Measurements from ENCODE around the gene GALNT9. TPM values are rescaled to one million over a fixed set of nuclear protein-coding genes. Genes with fewer than 3 reads are reported as not detected.
"Not testable (repeated sequence)": the region's sequence is repeated elsewhere in the genome, so short reads cannot be mapped to it uniquely, and the experiment has no call there.

The GALNT9 gene
- total RNA-seq, 2 experiments from 2014 or later = not detected

DNA sequence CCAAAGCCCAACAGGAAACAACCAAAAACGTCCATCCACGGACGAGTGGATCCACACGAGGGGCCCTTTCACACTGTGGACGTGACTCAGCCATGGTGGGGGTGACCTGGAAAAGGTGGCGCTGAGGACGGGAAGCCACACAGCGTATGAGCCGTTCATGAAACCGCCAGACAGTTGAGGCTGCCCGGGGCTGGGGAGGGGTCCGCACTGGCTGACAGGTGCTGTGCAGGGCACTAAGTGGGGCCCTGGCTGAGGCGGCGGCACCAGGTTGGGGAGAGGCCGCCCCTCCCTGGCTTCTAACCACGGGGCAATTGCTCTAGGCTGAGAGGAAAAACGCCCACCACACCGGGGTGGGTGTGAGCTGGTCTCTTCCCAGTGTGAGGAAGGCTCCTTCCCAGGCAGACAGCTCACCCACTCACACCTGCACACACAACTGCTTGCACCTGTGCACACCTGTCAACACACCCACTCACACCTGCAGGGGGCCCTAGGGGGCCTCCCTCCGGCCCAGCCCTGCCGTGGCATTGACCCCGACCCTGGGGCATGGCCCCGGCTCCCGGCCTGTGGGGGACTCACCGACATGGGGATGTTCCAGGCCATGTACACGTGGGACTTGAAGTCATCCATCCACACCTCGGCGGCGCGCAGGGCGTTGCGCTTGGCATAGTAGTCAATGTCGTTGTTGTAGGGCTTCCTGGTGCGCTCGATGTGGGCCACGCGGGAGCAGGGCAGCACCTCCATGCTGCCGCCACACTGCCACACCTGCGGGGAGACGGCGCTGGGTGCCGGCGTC, 126.3 kb downstream of the GALNT9 start:
- no peak for DNase-seq
- H3K36me3 Mint-ChIP-seq (ENCODE audit: low read depth) = no peaks in the 10 kb centered on the region
- H3K9me3 Mint-ChIP-seq = no peaks in the 10 kb centered on the region
- no peak overlapping the region for H3K27ac Mint-ChIP-seq
- no peaks in the 10 kb centered on the region for H3K4me1 Mint-ChIP-seq
- peaks cover 16% of the 10 kb centered on the region for H3K27me3 Mint-ChIP-seq
- ChIA-PET POLR2A (no interaction called here), CTCF (no interaction called here)
- H3K4me3 Mint-ChIP-seq = no peak overlapping the region

- H3K27me3 Mint-ChIP-seq = peaks cover 12% of the 10 kb centered on the region
- no peak for DNase-seq
- H3K27ac Mint-ChIP-seq = no peak overlapping the region
- H3K36me3 Mint-ChIP-seq (ENCODE audit: low read depth) = no peaks in the 10 kb centered on the region
- POLR2A ChIA-PET = no interaction called here
- H3K4me1 Mint-ChIP-seq = no peaks in the 10 kb centered on the region
- CTCF ChIA-PET = no interaction called here
- no peaks in the 10 kb centered on the region for H3K9me3 Mint-ChIP-seq
- no peak overlapping the region for H3K4me3 Mint-ChIP-seq
These were observed 127.8 kb downstream of the GALNT9 start for GRCh38 chr12:132201391-132202120.

GRCh38 chr12:132200800-132201199, 128.6 kb downstream of the GALNT9 start:
- H3K36me3 Mint-ChIP-seq (ENCODE audit: low read depth) = no peaks in the 10 kb centered on the region
- H3K27me3 Mint-ChIP-seq = peaks cover 12% of the 10 kb centered on the region
- ChIA-PET CTCF (no interaction called here), POLR2A (no interaction called here)
- H3K4me3 Mint-ChIP-seq = no peak overlapping the region
- H3K27ac Mint-ChIP-seq = no peak overlapping the region
- no peaks in the 10 kb centered on the region for H3K4me1 Mint-ChIP-seq
- H3K9me3 Mint-ChIP-seq = no peaks in the 10 kb centered on the region
- no peak for DNase-seq

DNA sequence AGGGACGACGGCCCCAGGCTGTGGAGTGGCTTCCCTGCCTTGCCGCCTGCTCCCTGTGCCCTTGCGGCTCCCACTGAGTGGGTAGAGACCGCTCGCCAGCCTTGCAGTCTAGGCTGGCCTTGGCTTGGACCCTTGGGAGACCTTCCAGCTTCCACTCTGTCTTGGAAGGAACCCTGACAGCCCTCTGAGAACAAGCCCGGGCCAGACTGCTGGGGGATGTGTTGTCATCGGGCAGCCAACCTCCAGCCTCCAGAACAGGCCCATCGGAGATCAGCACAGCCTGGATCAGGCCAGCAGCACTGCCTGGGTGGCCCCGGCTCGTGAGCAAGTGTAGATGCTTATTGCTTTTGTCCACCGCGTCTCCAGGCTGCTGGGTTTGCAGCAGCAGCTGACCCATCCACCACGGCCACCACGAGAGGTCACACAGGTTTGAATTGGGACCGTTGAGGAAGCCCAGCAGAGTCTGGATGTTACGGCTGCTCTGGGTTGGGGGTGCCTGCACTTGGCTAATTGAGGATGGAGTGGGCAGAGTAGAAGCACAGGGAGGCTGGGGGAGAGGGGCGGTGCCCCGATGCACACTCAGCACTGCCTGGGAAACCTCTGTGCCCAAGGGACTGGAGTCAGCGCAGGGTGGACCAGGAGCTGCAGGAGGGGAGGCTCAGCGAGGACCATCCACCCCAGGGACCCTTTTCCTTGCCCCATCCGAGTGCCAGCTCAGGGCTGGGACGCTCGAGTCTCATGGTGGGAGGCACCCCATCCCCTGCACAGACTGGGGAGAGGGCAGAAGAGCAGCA, 129.7 kb downstream of the GALNT9 start:
- DNase-seq = no peak
- Mint-ChIP-seq H3K9me3 (no peaks in the 10 kb centered on the region), H3K36me3 (ENCODE audit: low read depth) (no peaks in the 10 kb centered on the region), H3K27ac (no peak overlapping the region), H3K4me1 (no peaks in the 10 kb centered on the region), H3K4me3 (no peak overlapping the region), H3K27me3 (peaks cover 9% of the 10 kb centered on the region)
- POLR2A ChIA-PET = no interaction called here
- CTCF ChIA-PET = no interaction called here

GRCh38 chr12:132199101-132199500, 130.3 kb downstream of the GALNT9 start:
- CTCF ChIA-PET = no interaction called here
- peaks cover 3% of the 10 kb centered on the region for H3K27me3 Mint-ChIP-seq

GRCh38 chr12:132197581-132198354, 131.6 kb downstream of the GALNT9 start:
- POLR2A ChIA-PET = interaction anchor here (0.9 kb wide), 1 partner anchor 44 kb away, joined by 3 read pairs; no protein-coding TSS in a partner anchor

More at GRCh38 chr12:132199101-132199500, 130.3 kb downstream of the GALNT9 start:
- H3K4me3 Mint-ChIP-seq = no peak overlapping the region
- peaks cover 3% of the 10 kb centered on the region for H3K9me3 Mint-ChIP-seq
- POLR2A ChIA-PET = no interaction called here
- no peak overlapping the region for H3K27ac Mint-ChIP-seq
- no peak for DNase-seq
- no peaks in the 10 kb centered on the region for H3K36me3 Mint-ChIP-seq (ENCODE audit: low read depth)
- H3K4me1 Mint-ChIP-seq = no peaks in the 10 kb centered on the region

GRCh38 chr12:132196873-132197390, 132.5 kb downstream of the GALNT9 start:
- peaks cover 4% of the 10 kb centered on the region for H3K36me3 Mint-ChIP-seq (ENCODE audit: low read depth)
- ChIA-PET POLR2A (no interaction called here), CTCF (no interaction called here)
- no peak for DNase-seq
- no peaks in the 10 kb centered on the region for H3K27me3 Mint-ChIP-seq
- H3K4me3 Mint-ChIP-seq = no peak overlapping the region
- peaks cover 12% of the 10 kb centered on the region for H3K9me3 Mint-ChIP-seq
- H3K4me1 Mint-ChIP-seq = no peaks in the 10 kb centered on the region
- H3K27ac Mint-ChIP-seq = no peak overlapping the region

More at GRCh38 chr12:132197581-132198354, 131.6 kb downstream of the GALNT9 start:
- Mint-ChIP-seq H3K4me3 (no peak overlapping the region), H3K36me3 (ENCODE audit: low read depth) (peaks cover 4% of the 10 kb centered on the region), H3K27me3 (no peaks in the 10 kb centered on the region), H3K27ac (no peak overlapping the region), H3K9me3 (peaks cover 12% of the 10 kb centered on the region), H3K4me1 (no peaks in the 10 kb centered on the region)
- no peak for DNase-seq
- CTCF ChIA-PET = no interaction called here

DNA sequence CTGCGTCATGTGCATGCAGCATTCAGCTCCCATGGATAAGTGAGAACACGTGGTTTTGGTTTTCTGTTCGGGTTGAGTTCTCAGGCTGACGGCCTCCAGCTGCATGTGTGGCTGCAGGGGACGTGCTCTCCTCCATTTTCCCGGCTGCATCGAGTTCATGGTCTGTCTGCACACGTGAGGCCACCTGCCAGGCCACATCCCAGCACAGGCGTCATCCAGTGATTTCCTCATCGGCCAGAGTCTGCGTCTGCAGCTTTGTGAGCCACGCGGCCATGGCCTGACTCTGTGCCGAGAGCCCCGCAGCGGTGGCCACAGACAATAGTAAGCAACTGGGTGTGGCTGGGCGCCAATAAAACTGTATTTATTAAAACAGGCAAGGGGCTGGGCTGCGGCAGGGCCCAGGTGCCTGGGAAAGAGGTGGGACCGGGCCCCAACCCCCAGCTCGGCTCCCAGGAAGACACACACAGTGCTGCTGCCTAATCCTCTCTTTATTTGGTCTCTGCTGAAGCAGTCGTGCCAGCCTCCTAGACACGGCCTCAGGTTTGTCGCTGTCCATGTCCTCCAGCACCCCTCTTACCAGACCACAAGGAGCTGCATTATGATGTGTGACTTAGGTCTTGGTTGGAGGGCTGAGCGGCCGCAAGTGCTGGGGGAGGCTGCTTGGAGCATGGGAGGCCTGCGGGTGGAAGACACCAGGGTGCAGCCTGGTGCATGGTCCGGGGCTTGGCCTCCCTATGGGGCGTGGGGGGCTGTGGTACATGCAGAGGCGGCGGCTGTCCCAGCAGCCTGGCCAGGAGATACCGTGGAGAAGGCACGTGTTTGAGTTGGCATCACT, 133.1 kb downstream of the GALNT9 start:
- ChIA-PET POLR2A (no interaction called here), CTCF (no interaction called here)
- Mint-ChIP-seq H3K9me3 (peaks cover 12% of the 10 kb centered on the region), H3K27me3 (no peaks in the 10 kb centered on the region), H3K27ac (no peak overlapping the region), H3K4me3 (no peak overlapping the region), H3K4me1 (no peaks in the 10 kb centered on the region), H3K36me3 (ENCODE audit: low read depth) (peaks cover 4% of the 10 kb centered on the region)
- no peak for DNase-seq

GRCh38 chr12:132195242-132195641, 134.1 kb downstream of the GALNT9 start:
- POLR2A ChIA-PET; H3K27me3 Mint-ChIP-seq; H3K4me1 Mint-ChIP-seq; H3K27ac Mint-ChIP-seq; DNase-seq; H3K36me3 Mint-ChIP-seq (ENCODE audit: low read depth); H3K4me3 Mint-ChIP-seq; CTCF ChIA-PET: not testable (repeated sequence)
- H3K9me3 Mint-ChIP-seq = peaks cover 12% of the 10 kb centered on the region

DNA sequence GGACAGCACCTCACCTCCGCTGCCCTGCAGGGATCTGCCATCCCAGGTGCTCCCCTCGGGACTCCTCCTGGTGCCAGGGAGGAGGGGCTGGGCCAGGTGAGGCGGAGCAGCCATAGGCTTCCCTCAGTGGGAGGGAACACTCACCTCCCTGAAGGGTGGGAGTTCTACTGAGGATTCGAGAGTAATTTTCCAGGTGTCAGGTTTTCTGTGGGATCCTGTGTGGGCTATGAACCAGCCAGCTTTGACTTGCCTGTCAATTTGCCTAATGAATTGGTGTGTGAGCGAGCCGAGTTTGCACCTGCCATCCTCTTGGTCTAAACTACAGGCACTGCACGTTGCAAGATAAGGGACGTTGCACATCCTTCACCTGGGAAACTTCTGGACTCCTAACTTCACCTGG, 134.8 kb downstream of the GALNT9 start:
- H3K36me3 Mint-ChIP-seq (ENCODE audit: low read depth) = peaks cover 4% of the 10 kb centered on the region
- no peaks in the 10 kb centered on the region for H3K27me3 Mint-ChIP-seq
- ChIA-PET POLR2A (no interaction called here), CTCF (interaction anchor here (0.9 kb wide), 1 partner anchor 41 kb away, joined by 6 read pairs; no protein-coding TSS in a partner anchor)
- H3K9me3 Mint-ChIP-seq = peaks cover 12% of the 10 kb centered on the region
- DNase-seq = no peak
- peaks cover 8% of the 10 kb centered on the region for H3K4me1 Mint-ChIP-seq
- H3K27ac Mint-ChIP-seq = no peak overlapping the region
- no peak overlapping the region for H3K4me3 Mint-ChIP-seq

DNA sequence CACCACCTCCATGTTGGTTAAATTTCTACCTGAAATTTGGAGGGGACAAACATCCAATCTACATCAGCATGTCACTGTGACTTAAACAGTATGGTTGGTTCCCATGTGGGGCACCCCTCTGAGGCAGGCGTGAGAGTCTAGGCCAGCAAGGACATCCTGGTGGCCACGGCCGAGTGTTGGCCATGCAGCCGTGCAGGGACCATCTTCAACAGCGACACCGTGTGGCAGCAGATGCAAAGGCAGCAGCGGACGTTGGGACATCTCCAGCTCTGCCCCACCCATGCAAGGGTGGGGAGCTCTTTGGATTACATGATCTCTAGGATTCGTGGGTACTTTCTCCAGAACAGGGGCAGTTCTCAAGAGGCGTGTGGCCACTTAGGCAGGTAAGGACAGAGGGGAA, 135.3 kb downstream of the GALNT9 start:
- Mint-ChIP-seq H3K27me3 (no peaks in the 10 kb centered on the region), H3K4me3 (no peak overlapping the region), H3K36me3 (ENCODE audit: low read depth) (peaks cover 7% of the 10 kb centered on the region), H3K27ac (no peak overlapping the region), H3K9me3 (peaks cover 12% of the 10 kb centered on the region), H3K4me1 (peaks cover 12% of the 10 kb centered on the region)
- CTCF ChIA-PET = interaction anchor here (0.9 kb wide), 1 partner anchor 40 kb away, joined by 6 read pairs; no protein-coding TSS in a partner anchor
- POLR2A ChIA-PET = no interaction called here
- DNase-seq = no peak

Data from activated CD4-positive, alpha-beta memory T cell treated with anti-CD3 and anti-CD28 coated beads, Interleukin-2, amount 10 ng/mL, durations not matched to agents 7 days and 5 days (primary cell).